ENCODE measurements around the gene ADA. TPM values are rescaled to one million over a fixed set of nuclear protein-coding genes. Genes with fewer than 3 reads are reported as not detected.

Gene ADA
- total RNA-seq, 1 donor from 2014 or later, result 11.4 TPM

- H3K27ac Mint-ChIP-seq (ENCODE audit: unreplicated experiment), result peak overlapping the region; percentile 81
- H3K9me3 Mint-ChIP-seq (ENCODE audit: low read depth), result no peaks in the 10 kb centered on the region
Measured at GRCh38 chr20:44579313-44580081, 72.0 kb downstream of the ADA start.

GRCh38 chr20:44576297-44576696 is 75.2 kb downstream of the ADA start:
- Mint-ChIP-seq H3K36me3 (ENCODE audit: low read depth) (no peaks in the 10 kb centered on the region), H3K4me1 (ENCODE audit: low read depth) (peaks cover 61% of the 10 kb centered on the region), H3K4me3 (ENCODE audit: unreplicated experiment) (no peak overlapping the region), H3K27me3 (ENCODE audit: low read depth) (no peaks in the 10 kb centered on the region), H3K27ac (ENCODE audit: unreplicated experiment) (peak overlapping the region; percentile 74), H3K9me3 (ENCODE audit: low read depth) (no peaks in the 10 kb centered on the region)
- TF ChIP-seq, protein P1, sequence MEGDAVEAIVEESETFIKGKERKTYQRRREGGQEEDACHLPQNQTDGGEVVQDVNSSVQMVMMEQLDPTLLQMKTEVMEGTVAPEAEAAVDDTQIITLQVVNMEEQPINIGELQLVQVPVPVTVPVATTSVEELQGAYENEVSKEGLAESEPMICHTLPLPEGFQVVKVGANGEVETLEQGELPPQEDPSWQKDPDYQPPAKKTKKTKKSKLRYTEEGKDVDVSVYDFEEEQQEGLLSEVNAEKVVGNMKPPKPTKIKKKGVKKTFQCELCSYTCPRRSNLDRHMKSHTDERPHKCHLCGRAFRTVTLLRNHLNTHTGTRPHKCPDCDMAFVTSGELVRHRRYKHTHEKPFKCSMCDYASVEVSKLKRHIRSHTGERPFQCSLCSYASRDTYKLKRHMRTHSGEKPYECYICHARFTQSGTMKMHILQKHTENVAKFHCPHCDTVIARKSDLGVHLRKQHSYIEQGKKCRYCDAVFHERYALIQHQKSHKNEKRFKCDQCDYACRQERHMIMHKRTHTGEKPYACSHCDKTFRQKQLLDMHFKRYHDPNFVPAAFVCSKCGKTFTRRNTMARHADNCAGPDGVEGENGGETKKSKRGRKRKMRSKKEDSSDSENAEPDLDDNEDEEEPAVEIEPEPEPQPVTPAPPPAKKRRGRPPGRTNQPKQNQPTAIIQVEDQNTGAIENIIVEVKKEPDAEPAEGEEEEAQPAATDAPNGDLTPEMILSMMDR (IDR thresholded peaks at IDR 0.05), result peak; percentile 64
- DNase-seq (ENCODE audit: low spot score), result no peak

More at GRCh38 chr20:44579313-44580081, 72.0 kb downstream of the ADA start:
- Mint-ChIP-seq H3K27me3 (ENCODE audit: low read depth) (no peaks in the 10 kb centered on the region), H3K4me3 (ENCODE audit: unreplicated experiment) (no peak overlapping the region), H3K36me3 (ENCODE audit: low read depth) (no peaks in the 10 kb centered on the region), H3K4me1 (ENCODE audit: low read depth) (peaks cover 69% of the 10 kb centered on the region)
- TF ChIP-seq, protein P1 (IDR thresholded peaks at IDR 0.05), result no peak
- no peak for DNase-seq (ENCODE audit: low spot score)

- Mint-ChIP-seq H3K9me3 (ENCODE audit: low read depth) (no peaks in the 10 kb centered on the region), H3K27me3 (ENCODE audit: low read depth) (no peaks in the 10 kb centered on the region), H3K4me1 (ENCODE audit: low read depth) (peaks cover 43% of the 10 kb centered on the region), H3K4me3 (ENCODE audit: unreplicated experiment) (no peak overlapping the region), H3K27ac (ENCODE audit: unreplicated experiment) (no peak overlapping the region), H3K36me3 (ENCODE audit: low read depth) (no peaks in the 10 kb centered on the region)
- DNase-seq (ENCODE audit: low spot score), result no peak
- TF ChIP-seq, protein P1 (IDR thresholded peaks at IDR 0.05), result no peak
Measured at GRCh38 chr20:44574372-44574771, 77.1 kb downstream of the ADA start.

DNA sequence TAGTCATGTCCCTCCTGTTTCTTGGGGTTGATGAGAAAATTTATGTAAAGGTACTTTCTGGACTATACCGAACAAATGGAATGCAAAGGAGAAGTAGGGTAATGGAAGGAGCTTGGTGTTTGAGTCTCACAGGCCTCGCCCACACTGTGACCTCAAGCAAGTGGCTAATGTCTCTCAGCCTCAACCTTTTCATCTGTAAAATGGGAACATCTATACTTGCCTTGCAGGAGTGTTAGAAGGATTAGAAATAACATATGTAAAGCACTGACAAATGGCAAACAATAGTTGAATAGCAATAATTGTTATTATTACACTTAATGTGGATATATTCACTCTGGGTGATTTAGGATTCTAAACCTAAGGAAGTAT is 78.0 kb downstream of the ADA start:
- peaks cover 39% of the 10 kb centered on the region for H3K4me1 Mint-ChIP-seq (ENCODE audit: low read depth)
- H3K36me3 Mint-ChIP-seq (ENCODE audit: low read depth), result no peaks in the 10 kb centered on the region
- peak overlapping the region; percentile 96 for H3K27ac Mint-ChIP-seq (ENCODE audit: unreplicated experiment)
- TF ChIP-seq, protein P1 (IDR thresholded peaks at IDR 0.05), result no peak
- no peaks in the 10 kb centered on the region for H3K27me3 Mint-ChIP-seq (ENCODE audit: low read depth)
- H3K4me3 Mint-ChIP-seq (ENCODE audit: unreplicated experiment), result no peak overlapping the region
- no peaks in the 10 kb centered on the region for H3K9me3 Mint-ChIP-seq (ENCODE audit: low read depth)
- DNase-seq (ENCODE audit: low spot score), result no peak

DNA sequence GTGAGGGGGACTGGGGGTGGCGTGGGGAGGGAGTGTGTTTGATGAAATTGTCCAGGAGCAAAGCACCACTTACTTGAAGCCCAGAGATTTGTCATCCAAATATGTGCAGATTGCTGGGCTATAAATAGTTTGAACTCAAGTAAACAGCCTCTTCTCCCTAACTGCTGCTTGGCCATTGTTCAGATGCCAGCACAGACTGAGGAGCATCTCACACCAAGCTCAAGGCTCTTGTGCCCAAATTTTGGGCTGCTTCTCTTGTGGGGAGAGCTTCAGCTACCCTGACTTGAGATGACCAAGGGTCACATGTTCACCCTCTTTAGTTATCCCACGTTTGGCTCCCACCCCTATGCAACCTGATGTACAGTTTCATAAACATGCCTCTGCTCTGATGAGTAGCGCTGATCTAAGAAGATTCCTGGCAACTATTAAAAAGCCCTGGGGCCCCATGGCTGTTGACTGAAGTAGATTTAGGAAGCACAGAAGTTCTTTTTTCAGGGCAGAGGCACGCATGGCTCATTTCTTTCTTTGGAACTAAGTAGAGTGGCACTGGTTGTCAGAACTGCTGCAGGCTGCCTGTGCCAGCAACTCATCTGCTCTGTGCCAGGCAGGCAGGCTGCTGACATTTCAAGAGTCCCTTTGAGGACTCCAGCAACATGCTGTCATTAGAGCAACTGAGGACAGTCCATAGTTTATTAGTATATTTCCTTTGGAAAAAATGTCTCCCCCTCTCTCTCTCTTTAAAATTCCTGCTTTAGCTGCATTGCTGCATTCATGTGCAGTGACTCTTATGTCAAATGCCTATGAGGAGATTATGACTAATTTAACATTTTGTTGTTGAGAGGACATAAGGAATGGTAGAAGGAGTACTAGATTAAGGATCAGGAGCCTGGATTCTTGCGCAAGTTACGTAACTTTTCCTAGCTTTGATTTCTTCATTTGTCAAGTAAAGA is 78.7 kb downstream of the ADA start:
- H3K36me3 Mint-ChIP-seq (ENCODE audit: low read depth), result no peaks in the 10 kb centered on the region
- DNase-seq (ENCODE audit: low spot score), result no peak
- peak overlapping the region; percentile 96 for H3K27ac Mint-ChIP-seq (ENCODE audit: unreplicated experiment)
- TF ChIP-seq, protein P1 (IDR thresholded peaks at IDR 0.05), result no peak
- H3K4me1 Mint-ChIP-seq (ENCODE audit: low read depth), result peaks cover 39% of the 10 kb centered on the region
- no peaks in the 10 kb centered on the region for H3K27me3 Mint-ChIP-seq (ENCODE audit: low read depth)
- H3K9me3 Mint-ChIP-seq (ENCODE audit: low read depth), result no peaks in the 10 kb centered on the region
- no peak overlapping the region for H3K4me3 Mint-ChIP-seq (ENCODE audit: unreplicated experiment)

Measured in chondrocyte (in vitro differentiated cells).